Placental epithelial cell (primary cell): ENCODE results near the gene CAPN6. TPM values are rescaled to one million over a fixed set of nuclear protein-coding genes. Genes with fewer than 3 reads are reported as not detected.

ENCODE experiments used
- total RNA-seq: library from RNA; depleted of rRNA; stranded (reverse); fragments of >200 nt; gene quantifications from 2 replicates; pipeline ENCODE4 v1.2.3, GENCODE V29; 2012

Gene CAPN6, protein sequence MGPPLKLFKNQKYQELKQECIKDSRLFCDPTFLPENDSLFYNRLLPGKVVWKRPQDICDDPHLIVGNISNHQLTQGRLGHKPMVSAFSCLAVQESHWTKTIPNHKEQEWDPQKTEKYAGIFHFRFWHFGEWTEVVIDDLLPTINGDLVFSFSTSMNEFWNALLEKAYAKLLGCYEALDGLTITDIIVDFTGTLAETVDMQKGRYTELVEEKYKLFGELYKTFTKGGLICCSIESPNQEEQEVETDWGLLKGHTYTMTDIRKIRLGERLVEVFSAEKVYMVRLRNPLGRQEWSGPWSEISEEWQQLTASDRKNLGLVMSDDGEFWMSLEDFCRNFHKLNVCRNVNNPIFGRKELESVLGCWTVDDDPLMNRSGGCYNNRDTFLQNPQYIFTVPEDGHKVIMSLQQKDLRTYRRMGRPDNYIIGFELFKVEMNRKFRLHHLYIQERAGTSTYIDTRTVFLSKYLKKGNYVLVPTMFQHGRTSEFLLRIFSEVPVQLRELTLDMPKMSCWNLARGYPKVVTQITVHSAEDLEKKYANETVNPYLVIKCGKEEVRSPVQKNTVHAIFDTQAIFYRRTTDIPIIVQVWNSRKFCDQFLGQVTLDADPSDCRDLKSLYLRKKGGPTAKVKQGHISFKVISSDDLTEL
- total RNA-seq: 4.3 and 9.9 TPM in 2 replicates

DNA sequence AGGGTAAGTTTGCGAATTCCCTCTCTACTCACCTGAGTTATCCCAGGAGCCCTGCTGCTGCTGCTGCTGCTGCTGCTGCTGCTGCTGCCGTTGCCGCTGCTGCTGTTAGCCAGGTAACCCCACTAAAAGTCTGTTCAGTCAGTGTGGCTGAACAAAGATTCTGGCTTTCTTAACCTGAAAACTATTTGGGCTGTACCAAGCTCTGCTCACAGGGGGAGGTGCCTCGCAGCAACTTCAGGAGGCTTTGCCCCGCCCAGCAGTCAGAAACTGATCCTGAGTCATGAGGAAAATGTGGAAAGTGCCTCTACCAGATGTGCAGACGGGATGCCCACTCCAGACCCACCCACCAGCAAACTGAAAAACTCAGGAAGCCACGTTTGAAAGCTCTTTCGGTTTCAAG, at the start of gene CAPN6:
TSS of gene CAPN6 (minus strand) at position 145 of the 400 bp plus-strand sequence. CDS start 6,547 bp downstream, outside the sequence.

Other genes with a start within 250 kb of the CAPN6 start
- gene PAK3, start 174.3 kb downstream of the CAPN6 start, total RNA-seq: not detected in 2 replicates
- not detected in 2 replicates for gene DCX, start 141.7 kb upstream of the CAPN6 start, total RNA-seq
- gene SERTM2, start 241.2 kb upstream of the CAPN6 start, total RNA-seq: not detected in 2 replicates